ENCODE data around the gene TMEM59. TPM values are rescaled to one million over a fixed set of nuclear protein-coding genes. Genes with fewer than 3 reads are reported as not detected.

Gene TMEM59
- total RNA-seq, 1 experiment from 2014 or later, result 174 TPM

DNA sequence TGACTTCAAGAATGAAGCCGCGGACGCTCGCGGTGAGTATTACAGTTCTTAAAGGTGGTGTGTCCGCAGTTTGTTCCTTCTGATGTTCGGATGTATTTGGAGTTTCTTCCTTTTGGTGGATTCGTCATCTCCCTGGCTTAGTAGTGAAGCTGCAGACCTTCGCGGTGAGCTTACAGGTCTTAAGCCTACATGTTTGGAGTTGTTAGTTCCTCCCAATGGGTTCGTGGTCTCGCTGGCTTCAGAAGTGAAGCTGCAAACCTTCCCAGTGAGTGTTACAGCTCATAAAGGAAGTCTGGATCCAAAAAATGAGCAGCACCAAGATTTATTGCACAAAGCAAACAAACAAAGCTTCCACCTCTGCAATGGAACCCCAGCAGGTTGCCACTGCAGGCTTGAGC is 49.8 kb downstream of the TMEM59 start:
- no peak overlapping the region for H3K4me3 ChIP-seq (ENCODE audit: low read depth in 2 of 2, low read length in 2 of 2)
- no TSS peak for BruUV-seq (replicated peaks)
- TF ChIP-seq POLR2AphosphoS5 (IDR thresholded peaks at IDR 0.05; ENCODE audit: low read depth, low read length) (no peak), TCF7L2 (IDR thresholded peaks at IDR 0.05; ENCODE audit: low read depth, low read length) (no peak), SIN3A (IDR thresholded peaks at IDR 0.05; ENCODE audit: borderline replicate concordance, insufficient read depth, low read depth, low read length) (no peak)
- TF ChIP-seq, protein P1, sequence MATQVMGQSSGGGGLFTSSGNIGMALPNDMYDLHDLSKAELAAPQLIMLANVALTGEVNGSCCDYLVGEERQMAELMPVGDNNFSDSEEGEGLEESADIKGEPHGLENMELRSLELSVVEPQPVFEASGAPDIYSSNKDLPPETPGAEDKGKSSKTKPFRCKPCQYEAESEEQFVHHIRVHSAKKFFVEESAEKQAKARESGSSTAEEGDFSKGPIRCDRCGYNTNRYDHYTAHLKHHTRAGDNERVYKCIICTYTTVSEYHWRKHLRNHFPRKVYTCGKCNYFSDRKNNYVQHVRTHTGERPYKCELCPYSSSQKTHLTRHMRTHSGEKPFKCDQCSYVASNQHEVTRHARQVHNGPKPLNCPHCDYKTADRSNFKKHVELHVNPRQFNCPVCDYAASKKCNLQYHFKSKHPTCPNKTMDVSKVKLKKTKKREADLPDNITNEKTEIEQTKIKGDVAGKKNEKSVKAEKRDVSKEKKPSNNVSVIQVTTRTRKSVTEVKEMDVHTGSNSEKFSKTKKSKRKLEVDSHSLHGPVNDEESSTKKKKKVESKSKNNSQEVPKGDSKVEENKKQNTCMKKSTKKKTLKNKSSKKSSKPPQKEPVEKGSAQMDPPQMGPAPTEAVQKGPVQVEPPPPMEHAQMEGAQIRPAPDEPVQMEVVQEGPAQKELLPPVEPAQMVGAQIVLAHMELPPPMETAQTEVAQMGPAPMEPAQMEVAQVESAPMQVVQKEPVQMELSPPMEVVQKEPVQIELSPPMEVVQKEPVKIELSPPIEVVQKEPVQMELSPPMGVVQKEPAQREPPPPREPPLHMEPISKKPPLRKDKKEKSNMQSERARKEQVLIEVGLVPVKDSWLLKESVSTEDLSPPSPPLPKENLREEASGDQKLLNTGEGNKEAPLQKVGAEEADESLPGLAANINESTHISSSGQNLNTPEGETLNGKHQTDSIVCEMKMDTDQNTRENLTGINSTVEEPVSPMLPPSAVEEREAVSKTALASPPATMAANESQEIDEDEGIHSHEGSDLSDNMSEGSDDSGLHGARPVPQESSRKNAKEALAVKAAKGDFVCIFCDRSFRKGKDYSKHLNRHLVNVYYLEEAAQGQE (IDR thresholded peaks at IDR 0.05; ENCODE audit: insufficient read depth in 1 of 2, low read depth in 2 of 2, low read length in 1 of 2), result no peak
- TF ChIP-seq, protein P2, sequence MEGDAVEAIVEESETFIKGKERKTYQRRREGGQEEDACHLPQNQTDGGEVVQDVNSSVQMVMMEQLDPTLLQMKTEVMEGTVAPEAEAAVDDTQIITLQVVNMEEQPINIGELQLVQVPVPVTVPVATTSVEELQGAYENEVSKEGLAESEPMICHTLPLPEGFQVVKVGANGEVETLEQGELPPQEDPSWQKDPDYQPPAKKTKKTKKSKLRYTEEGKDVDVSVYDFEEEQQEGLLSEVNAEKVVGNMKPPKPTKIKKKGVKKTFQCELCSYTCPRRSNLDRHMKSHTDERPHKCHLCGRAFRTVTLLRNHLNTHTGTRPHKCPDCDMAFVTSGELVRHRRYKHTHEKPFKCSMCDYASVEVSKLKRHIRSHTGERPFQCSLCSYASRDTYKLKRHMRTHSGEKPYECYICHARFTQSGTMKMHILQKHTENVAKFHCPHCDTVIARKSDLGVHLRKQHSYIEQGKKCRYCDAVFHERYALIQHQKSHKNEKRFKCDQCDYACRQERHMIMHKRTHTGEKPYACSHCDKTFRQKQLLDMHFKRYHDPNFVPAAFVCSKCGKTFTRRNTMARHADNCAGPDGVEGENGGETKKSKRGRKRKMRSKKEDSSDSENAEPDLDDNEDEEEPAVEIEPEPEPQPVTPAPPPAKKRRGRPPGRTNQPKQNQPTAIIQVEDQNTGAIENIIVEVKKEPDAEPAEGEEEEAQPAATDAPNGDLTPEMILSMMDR (IDR thresholded peaks at IDR 0.05), result no peak
- in situ Hi-C loops (cut with HindIII; ENCODE audit: low pct_unique_long_range_greater_than_20kb, low sequenced_read_pairs), result no loop called here
- DNase-seq (ENCODE audit: low read depth, low spot score) (no peak), ATAC-seq (no peak)
- no peaks in the 10 kb centered on the region for H3K27me3 ChIP-seq (ENCODE audit: control insufficient read depth, insufficient read depth, low read length)
- CTCF ChIA-PET, result no interaction called here
- no peaks in the 10 kb centered on the region for H3K9me3 ChIP-seq (ENCODE audit: control insufficient read depth, insufficient read depth, low read depth, low read length)
- no peak overlapping the region for H3K27ac ChIP-seq (ENCODE audit: low read length)
- no peaks in the 10 kb centered on the region for H3K36me3 ChIP-seq (ENCODE audit: control insufficient read depth, insufficient read depth, low read length)
- intact Hi-C loops (cut with micrococcal nuclease; ENCODE audit: unreplicated experiment), result no loop called here
- POLR2A ChIA-PET, result no interaction called here
- no peaks in the 10 kb centered on the region for H3K4me1 ChIP-seq (ENCODE audit: control insufficient read depth, insufficient read depth, low read length)

DNA sequence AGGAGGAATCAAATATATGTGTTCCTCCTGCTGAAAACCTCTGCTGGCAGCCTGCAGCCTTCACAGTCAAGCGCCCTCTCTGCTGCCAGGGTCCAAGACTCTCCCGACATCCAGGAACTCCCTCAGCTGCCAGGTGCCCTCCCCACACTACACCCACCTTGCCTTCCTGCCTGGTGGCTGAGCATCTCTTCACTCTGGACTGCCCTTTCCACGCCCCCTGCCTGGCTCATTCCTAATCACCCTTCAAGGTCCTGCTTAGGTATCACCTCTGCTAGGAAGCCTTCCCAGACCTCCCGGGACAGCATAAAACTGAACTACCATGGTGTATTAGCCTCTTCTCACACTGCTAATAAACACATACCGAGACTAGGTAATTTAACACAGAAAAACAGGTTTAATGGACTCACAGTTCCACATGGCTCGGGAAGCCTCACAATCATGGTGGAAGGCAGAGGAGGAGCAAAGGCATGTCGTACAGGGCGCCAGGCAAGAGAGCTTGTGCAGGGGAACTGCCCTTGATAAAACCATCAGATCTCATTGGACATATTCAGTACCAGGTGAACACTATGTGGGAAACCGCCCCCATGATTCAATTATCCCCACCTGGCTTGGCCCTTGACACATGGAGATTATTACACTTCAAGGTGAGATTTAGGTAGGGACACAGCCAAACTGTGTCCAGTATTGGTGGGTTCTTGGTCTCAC is 50.3 kb downstream of the TMEM59 start:
- no peak overlapping the region for H3K27ac ChIP-seq (ENCODE audit: low read length)
- intact Hi-C loops (cut with micrococcal nuclease; ENCODE audit: unreplicated experiment), result no loop called here
- CTCF ChIA-PET, result no interaction called here
- H3K4me3 ChIP-seq (ENCODE audit: low read depth in 2 of 2, low read length in 2 of 2), result no peak overlapping the region
- POLR2A ChIA-PET, result no interaction called here
- in situ Hi-C loops (cut with HindIII; ENCODE audit: low pct_unique_long_range_greater_than_20kb, low sequenced_read_pairs), result no loop called here
- DNase-seq (ENCODE audit: low read depth, low spot score), result no peak
- no peaks in the 10 kb centered on the region for H3K4me1 ChIP-seq (ENCODE audit: control insufficient read depth, insufficient read depth, low read length)
- no peaks in the 10 kb centered on the region for H3K27me3 ChIP-seq (ENCODE audit: control insufficient read depth, insufficient read depth, low read length)
- no peak for TF ChIP-seq SIN3A (IDR thresholded peaks at IDR 0.05; ENCODE audit: borderline replicate concordance, insufficient read depth, low read depth, low read length)
- no peak for TF ChIP-seq POLR2AphosphoS5 (IDR thresholded peaks at IDR 0.05; ENCODE audit: low read depth, low read length)
- TF ChIP-seq TCF7L2 (IDR thresholded peaks at IDR 0.05; ENCODE audit: low read depth, low read length), result no peak
- TF ChIP-seq, protein P2 (IDR thresholded peaks at IDR 0.05), result no peak
- TF ChIP-seq, protein P1 (IDR thresholded peaks at IDR 0.05; ENCODE audit: insufficient read depth in 1 of 2, low read depth in 2 of 2, low read length in 1 of 2), result no peak
- H3K36me3 ChIP-seq (ENCODE audit: control insufficient read depth, insufficient read depth, low read length), result no peaks in the 10 kb centered on the region
- no peaks in the 10 kb centered on the region for H3K9me3 ChIP-seq (ENCODE audit: control insufficient read depth, insufficient read depth, low read depth, low read length)
- no peak for ATAC-seq
- BruUV-seq (replicated peaks), result no TSS peak

All from Panc1 (cell line).